Neural crest cell (in vitro differentiated cells): ENCODE results near the gene CELF4. TPM values are rescaled to one million over a fixed set of nuclear protein-coding genes. Genes with fewer than 3 reads are reported as not detected.
A peak's percentile ranks its signal among the peaks of the same experiment; 100 is the strongest.

Source experiments
- DNase-seq: peaks from one replicate; pipeline ENCODE4 v3.0.0; 2021; ENCODE audit warnings: low read depth, mixed read lengths, low spot score
- H3K27ac Mint-ChIP-seq: one replicate; pipeline ENCODE4 v1.8.0; 2021; ENCODE audit warnings: mild to moderate bottlenecking, mixed read lengths; ENCODE audit not compliant: unreplicated experiment
- H3K27me3 Mint-ChIP-seq: 2 replicates; pipeline ENCODE4 v1.8.0; 2021; ENCODE audit warnings: low read depth, mild to moderate bottlenecking, mixed read lengths
- H3K36me3 Mint-ChIP-seq: 2 replicates; pipeline ENCODE4 v1.8.0; 2021; ENCODE audit warnings: low read depth, mild to moderate bottlenecking, mixed read lengths
- H3K4me1 Mint-ChIP-seq: 2 replicates; pipeline ENCODE4 v1.8.0; 2021; ENCODE audit warnings: mixed read lengths
- H3K4me3 Mint-ChIP-seq: one replicate; pipeline ENCODE4 v1.8.0; 2021; ENCODE audit warnings: mild to moderate bottlenecking, mixed read lengths
- H3K9me3 Mint-ChIP-seq: 2 replicates; pipeline ENCODE4 v1.8.0; 2021; ENCODE audit warnings: mixed read lengths
- total RNA-seq: library from RNA; stranded (reverse); gene quantifications from 2 replicates; pipeline ENCODE4 v1.2.1, GENCODE V29; 2021
- TF ChIP-seq, protein P1 (sequence below): fragments of 200-600 bp; sonication (generic); conservative IDR thresholded peaks from 2 replicates; pipeline ENCODE4 v1.5.0; 2021; ENCODE audit warnings: antibody characterized with exemption, mild to moderate bottlenecking

Gene CELF4
- total RNA-seq, 1 donor from 2014 or later, result 1.9 TPM

DNA sequence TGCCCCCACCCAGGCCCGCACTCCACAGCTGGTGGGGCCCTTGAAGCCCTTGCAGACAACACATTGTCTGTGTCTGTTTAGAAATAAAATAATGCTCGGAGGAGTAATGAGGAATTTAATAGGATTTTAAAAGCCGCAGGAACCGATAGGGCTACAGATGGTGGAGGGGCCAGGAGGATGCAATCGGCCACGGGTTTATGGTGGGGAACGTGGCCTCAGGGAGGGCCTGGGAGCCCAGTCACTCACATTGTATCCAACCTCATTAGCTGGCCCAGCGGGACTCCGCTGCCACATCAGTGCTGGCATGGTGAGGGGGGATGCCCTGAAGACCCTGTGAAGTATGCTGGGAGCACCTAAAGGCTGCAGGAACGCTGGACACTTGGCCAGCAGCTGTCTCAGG is 252.0 kb downstream of the CELF4 start:
- no peaks in the 10 kb centered on the region for H3K27me3 Mint-ChIP-seq
- peaks cover 12% of the 10 kb centered on the region for H3K4me1 Mint-ChIP-seq
- no peak overlapping the region for H3K27ac Mint-ChIP-seq
- no peak for DNase-seq
- no peaks in the 10 kb centered on the region for H3K9me3 Mint-ChIP-seq
- TF ChIP-seq, protein P1, sequence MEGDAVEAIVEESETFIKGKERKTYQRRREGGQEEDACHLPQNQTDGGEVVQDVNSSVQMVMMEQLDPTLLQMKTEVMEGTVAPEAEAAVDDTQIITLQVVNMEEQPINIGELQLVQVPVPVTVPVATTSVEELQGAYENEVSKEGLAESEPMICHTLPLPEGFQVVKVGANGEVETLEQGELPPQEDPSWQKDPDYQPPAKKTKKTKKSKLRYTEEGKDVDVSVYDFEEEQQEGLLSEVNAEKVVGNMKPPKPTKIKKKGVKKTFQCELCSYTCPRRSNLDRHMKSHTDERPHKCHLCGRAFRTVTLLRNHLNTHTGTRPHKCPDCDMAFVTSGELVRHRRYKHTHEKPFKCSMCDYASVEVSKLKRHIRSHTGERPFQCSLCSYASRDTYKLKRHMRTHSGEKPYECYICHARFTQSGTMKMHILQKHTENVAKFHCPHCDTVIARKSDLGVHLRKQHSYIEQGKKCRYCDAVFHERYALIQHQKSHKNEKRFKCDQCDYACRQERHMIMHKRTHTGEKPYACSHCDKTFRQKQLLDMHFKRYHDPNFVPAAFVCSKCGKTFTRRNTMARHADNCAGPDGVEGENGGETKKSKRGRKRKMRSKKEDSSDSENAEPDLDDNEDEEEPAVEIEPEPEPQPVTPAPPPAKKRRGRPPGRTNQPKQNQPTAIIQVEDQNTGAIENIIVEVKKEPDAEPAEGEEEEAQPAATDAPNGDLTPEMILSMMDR, result no peak
- H3K36me3 Mint-ChIP-seq, result no peaks in the 10 kb centered on the region
- H3K4me3 Mint-ChIP-seq, result no peak overlapping the region

DNA sequence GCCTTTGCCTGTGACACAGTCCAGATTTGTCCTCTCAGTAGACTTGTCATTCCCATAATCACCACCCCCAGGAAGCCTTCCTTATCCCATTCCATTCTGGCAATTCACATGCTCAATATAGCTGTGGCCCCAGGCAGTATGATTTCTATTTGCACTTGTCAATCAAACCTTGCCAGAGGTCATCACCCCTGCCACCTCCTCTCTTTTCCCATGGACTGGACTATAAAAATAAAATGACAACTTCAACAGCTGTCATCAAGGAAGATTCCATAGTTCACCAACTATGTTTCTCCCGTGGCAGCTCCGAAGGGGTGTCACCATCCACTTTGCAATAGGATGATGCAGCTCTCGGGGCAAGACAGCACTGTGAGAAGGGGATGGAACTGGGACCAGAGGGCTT is 255.7 kb downstream of the CELF4 start:
- DNase-seq, result no peak
- TF ChIP-seq, protein P1, result no peak
- H3K36me3 Mint-ChIP-seq, result no peaks in the 10 kb centered on the region
- H3K27ac Mint-ChIP-seq, result no peak overlapping the region
- no peaks in the 10 kb centered on the region for H3K27me3 Mint-ChIP-seq
- peaks cover 12% of the 10 kb centered on the region for H3K4me1 Mint-ChIP-seq
- H3K9me3 Mint-ChIP-seq, result no peaks in the 10 kb centered on the region
- H3K4me3 Mint-ChIP-seq, result no peak overlapping the region

DNA sequence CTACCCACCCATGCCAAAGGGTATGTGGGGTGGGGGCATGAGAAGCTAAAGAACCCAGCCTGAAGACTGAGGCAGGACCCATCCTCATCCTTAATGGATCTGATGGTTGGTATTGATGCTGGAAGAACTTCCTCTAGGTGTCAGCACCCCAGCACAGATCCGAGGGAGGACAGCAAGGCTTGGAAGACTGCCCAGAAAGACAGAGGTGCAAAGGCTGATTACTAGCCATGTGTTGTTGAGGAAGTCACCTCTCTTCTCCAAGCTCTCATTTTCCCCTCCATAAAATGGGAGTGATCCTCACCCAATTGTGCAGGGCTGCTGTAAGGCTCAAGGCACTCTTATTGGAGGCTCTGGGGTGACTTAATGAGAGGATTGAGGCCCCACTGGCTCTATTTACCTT is 256.5 kb downstream of the CELF4 start:
- H3K27me3 Mint-ChIP-seq, result no peaks in the 10 kb centered on the region
- no peaks in the 10 kb centered on the region for H3K36me3 Mint-ChIP-seq
- H3K4me1 Mint-ChIP-seq, result peaks cover 12% of the 10 kb centered on the region
- no peak for DNase-seq
- H3K4me3 Mint-ChIP-seq, result no peak overlapping the region
- TF ChIP-seq, protein P1, result no peak
- no peaks in the 10 kb centered on the region for H3K9me3 Mint-ChIP-seq
- H3K27ac Mint-ChIP-seq, result no peak overlapping the region

DNA sequence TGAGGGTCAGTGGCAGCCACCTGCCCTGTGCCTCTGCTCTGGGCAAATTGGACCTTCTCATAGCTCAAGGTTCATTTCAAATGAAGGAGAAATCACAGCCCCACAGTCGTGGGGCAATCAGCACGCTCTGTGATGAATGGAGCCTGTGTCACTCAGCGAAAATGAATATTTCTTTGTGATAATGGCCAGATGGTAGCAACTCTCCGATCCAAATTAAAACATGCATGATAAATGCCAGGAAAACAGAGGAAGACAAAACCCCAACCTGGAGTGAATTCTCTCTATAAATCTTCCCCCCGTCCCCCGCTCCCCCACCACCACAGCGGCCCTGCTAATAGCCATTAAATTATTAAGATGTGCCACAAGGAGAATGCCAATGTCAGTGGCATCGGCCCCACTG is 258.4 kb downstream of the CELF4 start:
- Mint-ChIP-seq H3K9me3 (no peaks in the 10 kb centered on the region), H3K27ac (no peak overlapping the region), H3K4me1 (peaks cover 12% of the 10 kb centered on the region), H3K36me3 (no peaks in the 10 kb centered on the region), H3K27me3 (no peaks in the 10 kb centered on the region), H3K4me3 (no peak overlapping the region)
- no peak for DNase-seq
- TF ChIP-seq, protein P1, result no peak

DNA sequence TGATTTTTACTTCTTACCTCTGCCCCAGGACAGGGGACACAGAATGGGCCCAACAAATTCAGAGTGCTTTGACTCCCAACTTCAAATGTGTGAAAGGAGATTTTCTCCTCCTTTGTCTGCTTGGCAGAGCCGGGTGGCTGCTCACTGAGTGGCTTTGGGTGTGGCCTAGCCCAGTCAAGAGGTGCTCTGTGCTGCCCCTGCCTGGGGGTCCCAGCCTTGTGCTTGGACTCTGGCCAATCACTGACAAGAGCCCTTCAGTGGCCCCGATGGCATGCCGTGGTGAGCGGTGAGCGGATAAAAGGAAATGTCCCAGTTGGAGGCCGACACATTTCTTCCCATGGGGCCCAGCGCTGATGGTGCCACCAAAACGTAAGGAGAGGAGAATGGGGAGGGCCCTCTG is 259.2 kb downstream of the CELF4 start:
- DNase-seq, result no peak
- Mint-ChIP-seq H3K4me1 (peaks cover 12% of the 10 kb centered on the region), H3K27ac (no peak overlapping the region), H3K36me3 (no peaks in the 10 kb centered on the region), H3K9me3 (no peaks in the 10 kb centered on the region), H3K27me3 (no peaks in the 10 kb centered on the region), H3K4me3 (no peak overlapping the region)
- TF ChIP-seq, protein P1, result no peak

DNA sequence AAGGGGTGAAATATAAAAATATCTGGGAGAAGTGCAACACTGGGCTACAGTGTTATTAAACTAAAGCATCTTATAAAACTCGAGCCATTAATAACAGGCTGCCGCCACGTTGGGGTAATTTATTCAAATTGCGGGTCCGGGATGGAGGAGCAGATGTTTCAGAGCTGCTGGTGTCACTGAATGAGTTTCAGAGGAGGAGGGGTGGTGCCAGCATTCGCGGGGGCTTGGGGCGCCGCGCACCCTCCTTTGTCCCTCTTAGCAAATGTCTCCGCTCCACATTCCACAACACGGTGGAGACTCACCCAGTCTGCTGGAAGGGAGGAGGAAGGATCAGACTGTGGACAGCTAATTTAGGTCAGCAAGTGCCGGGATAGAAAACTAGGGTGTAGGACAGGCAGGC is 260.5 kb downstream of the CELF4 start:
- DNase-seq, result no peak
- TF ChIP-seq, protein P1, result no peak
- H3K27ac Mint-ChIP-seq, result peak overlapping the region; percentile 87
- peaks cover 13% of the 10 kb centered on the region for H3K4me1 Mint-ChIP-seq
- H3K4me3 Mint-ChIP-seq, result no peak overlapping the region
- H3K9me3 Mint-ChIP-seq, result no peaks in the 10 kb centered on the region
- no peaks in the 10 kb centered on the region for H3K27me3 Mint-ChIP-seq
- no peaks in the 10 kb centered on the region for H3K36me3 Mint-ChIP-seq
